ENCODE results near the gene NAP1L5. TPM values are rescaled to one million over a fixed set of nuclear protein-coding genes. Genes with fewer than 3 reads are reported as not detected.

NAP1L5 gene
- total and polyA plus RNA-seq, 11 donors, result 2.7 to 7.9 (median 4.5) TPM

GRCh38 chr4:88709989-88710388 lies 12.4 kb upstream of the NAP1L5 start:
- H3K36me3 ChIP-seq, result peaks cover 0 to 76% (median 59%) of the 10 kb centered on the region in 9 donors

GRCh38 chr4:88706574-88706973 lies 8.9 kb upstream of the NAP1L5 start:
- H3K4me1 ChIP-seq, result peaks cover 0 to 13% (median 2%) of the 10 kb centered on the region in 12 donors
- ATAC-seq, result peak; percentile 77 to 93 (median 88)
- peak overlapping the region in 6 of 12 donors; percentile 8 to 61 (median 38) for H3K27ac ChIP-seq
- H3K27me3 ChIP-seq, result no peaks in the 10 kb centered on the region
- intact Hi-C loops (cut with DNase I), result loop anchor here in 9 of 10 donors (1.0 to 10.0 kb wide), 9 partner anchors 56 to 318 kb away; no protein-coding TSS in a partner anchor
- no peak overlapping the region for H3K4me3 ChIP-seq
- peaks cover 0 to 95% (median 74%) of the 10 kb centered on the region in 9 donors for H3K36me3 ChIP-seq
- H3K9me3 ChIP-seq, result peaks cover 0 to 2% (median 0%) of the 10 kb centered on the region in 12 donors
- DNase-seq, result peak in 3 of 5 donors; percentile 19 to 61 (median 28)
- 35 to 40% (median 36%) methylated on average over 9 of the region's 9 CpGs for WGBS, 4 donors
- TF ChIP-seq POLR2A (IDR thresholded peaks at IDR 0.05) (no peak), CTCF (IDR thresholded peaks at IDR 0.05) (peak; percentile 35 to 72 (median 56))

More at GRCh38 chr4:88709989-88710388, 12.4 kb upstream of the NAP1L5 start:
- TF ChIP-seq CTCF (IDR thresholded peaks at IDR 0.05) (no peak), POLR2A (IDR thresholded peaks at IDR 0.05) (no peak)
- WGBS, 4 donors, result 96 to 100% (median 97%) methylated on average over 1 of the region's 1 CpG
- intact Hi-C loops (cut with DNase I), result loop anchor here (5.0 to 10.0 kb wide), 7 partner anchors 52 to 312 kb away; no protein-coding TSS in a partner anchor
- Histone ChIP-seq H3K9me3 (peaks cover 0 to 6% (median 0%) of the 10 kb centered on the region in 12 donors), H3K27me3 (no peaks in the 10 kb centered on the region), H3K4me3 (no peak overlapping the region), H3K27ac (no peak overlapping the region), H3K4me1 (peaks cover 0 to 13% (median 2%) of the 10 kb centered on the region in 12 donors)
- no peak for DNase-seq
- ATAC-seq, result no peak

GRCh38 chr4:88705805-88706492 lies 8.3 kb upstream of the NAP1L5 start:
- Histone ChIP-seq H3K27ac (no peak overlapping the region), H3K27me3 (no peaks in the 10 kb centered on the region), H3K4me1 (peaks cover 0 to 13% (median 2%) of the 10 kb centered on the region in 12 donors), H3K36me3 (peaks cover 0 to 93% (median 70%) of the 10 kb centered on the region in 9 donors), H3K4me3 (no peak overlapping the region), H3K9me3 (no peaks in the 10 kb centered on the region)
- WGBS, 4 donors, result 64 to 80% (median 72%) methylated on average over 3 of the region's 3 CpGs
- TF ChIP-seq POLR2A (IDR thresholded peaks at IDR 0.05), result no peak
- no peak for TF ChIP-seq CTCF (IDR thresholded peaks at IDR 0.05)
- intact Hi-C loops (cut with DNase I), result loop anchor here in 9 of 10 donors (1.0 to 10.0 kb wide), 9 partner anchors 56 to 319 kb away; no protein-coding TSS in a partner anchor
- ATAC-seq (peak in 1 of 4 donors; percentile 14), DNase-seq (no peak)

- Histone ChIP-seq H3K27me3 (no peaks in the 10 kb centered on the region), H3K9me3 (no peaks in the 10 kb centered on the region), H3K36me3 (peaks cover 0 to 87% (median 63%) of the 10 kb centered on the region in 9 donors), H3K4me1 (peaks cover 0 to 13% (median 2%) of the 10 kb centered on the region in 12 donors), H3K27ac (no peak overlapping the region), H3K4me3 (no peak overlapping the region)
- no peak for TF ChIP-seq POLR2A (IDR thresholded peaks at IDR 0.05)
- no peak for TF ChIP-seq CTCF (IDR thresholded peaks at IDR 0.05)
- no peak for DNase-seq
- intact Hi-C loops (cut with DNase I), result loop anchor here in 8 of 10 donors (5.0 to 10.0 kb wide), 5 partner anchors 57 to 317 kb away; no protein-coding TSS in a partner anchor
- no peak for ATAC-seq
Measured at GRCh38 chr4:88705223-88705622, 7.6 kb upstream of the NAP1L5 start.
